DMS79 (cell line): ENCODE data around the gene DYRK1A.
A peak's percentile ranks its signal among the peaks of the same experiment; 100 is the strongest.

ENCODE experiments used
- DNase-seq: peaks from one replicate; lab custom pipeline; 2025; lab: John Stamatoyannopoulos, UW

Gene DYRK1A

GRCh38 chr21:37365517-37366481 is 774 bp upstream of the DYRK1A start:
- DNase-seq = peak; percentile 42

GRCh38 chr21:37367336-37367702 is 746 bp downstream of the DYRK1A start:
- no peak for DNase-seq

GRCh38 chr21:37367703-37368540 is 1.3 kb downstream of the DYRK1A start:
- DNase-seq = no peak

GRCh38 chr21:37368541-37369279 is 2.1 kb downstream of the DYRK1A start:
- DNase-seq = no peak

GRCh38 chr21:37369307-37369854 is 2.8 kb downstream of the DYRK1A start:
- no peak for DNase-seq

GRCh38 chr21:37370152-37371040 is 3.8 kb downstream of the DYRK1A start:
- no peak for DNase-seq

- DNase-seq = no peak
These were observed 4.4 kb downstream of the DYRK1A start for GRCh38 chr21:37371041-37371397.

- DNase-seq = no peak
These were observed 5.7 kb downstream of the DYRK1A start for GRCh38 chr21:37372127-37372731.

GRCh38 chr21:37372951-37373350 is 6.4 kb downstream of the DYRK1A start:
- DNase-seq = no peak

- no peak for DNase-seq
These were observed 7.0 kb downstream of the DYRK1A start for GRCh38 chr21:37373539-37373938.

GRCh38 chr21:37374027-37374426 is 7.5 kb downstream of the DYRK1A start:
- no peak for DNase-seq

GRCh38 chr21:37375866-37376574 is 9.4 kb downstream of the DYRK1A start:
- no peak for DNase-seq

GRCh38 chr21:37378700-37379139 is 12.1 kb downstream of the DYRK1A start:
- DNase-seq = no peak

GRCh38 chr21:37380349-37381323 is 14.1 kb downstream of the DYRK1A start:
- no peak for DNase-seq

- DNase-seq = no peak
These were observed 15.5 kb downstream of the DYRK1A start for GRCh38 chr21:37381883-37382585.

- no peak for DNase-seq
These were observed 16.5 kb downstream of the DYRK1A start for GRCh38 chr21:37383086-37383485.

GRCh38 chr21:37383784-37384311 is 17.3 kb downstream of the DYRK1A start:
- DNase-seq = no peak

- DNase-seq = no peak
These were observed 17.8 kb downstream of the DYRK1A start for GRCh38 chr21:37384416-37384815.
